HG02943 (cell line): ENCODE measurements around the gene PLCD3.

Source experiments
- ATAC-seq: cut with Tn5 transposase; IDR thresholded peaks from one replicate; pipeline ENCODE4 v1.9.1; 2021; ENCODE audit warnings: mild to moderate bottlenecking, low read depth, moderate library complexity; ENCODE audit not compliant: unreplicated experiment

PLCD3 gene

GRCh38 chr17:45132320-45132571 is at the start of gene PLCD3:
Gene PLCD3, minus strand, starts transcription at chr17:45132515. Its CDS starts 105 bp downstream, at chr17:45132410.
- no peak for ATAC-seq

- no peak for ATAC-seq
Observed at GRCh38 chr17:45177563-45177962, 45.2 kb upstream of the PLCD3 start.

GRCh38 chr17:45175759-45176115 is 43.4 kb upstream of the PLCD3 start:
- ATAC-seq: no peak

- ATAC-seq: no peak
Observed at GRCh38 chr17:45172541-45173286, 40.4 kb upstream of the PLCD3 start.

- ATAC-seq: no peak
Observed at GRCh38 chr17:45172232-45172540, 39.9 kb upstream of the PLCD3 start.

- ATAC-seq: no peak
Observed at GRCh38 chr17:45171338-45172231, 39.3 kb upstream of the PLCD3 start.

GRCh38 chr17:45170931-45171337 is 38.6 kb upstream of the PLCD3 start:
- no peak for ATAC-seq

GRCh38 chr17:45170280-45170930 is 38.1 kb upstream of the PLCD3 start:
- no peak for ATAC-seq

- ATAC-seq: no peak
Observed at GRCh38 chr17:45168991-45169752, 36.9 kb upstream of the PLCD3 start.

- no peak for ATAC-seq
Observed at GRCh38 chr17:45164734-45165269, 32.5 kb upstream of the PLCD3 start.

- no peak for ATAC-seq
Observed at GRCh38 chr17:45162025-45162687, 29.8 kb upstream of the PLCD3 start.

- peak; percentile 86 for ATAC-seq
Observed at GRCh38 chr17:45161288-45162024, 29.1 kb upstream of the PLCD3 start, which contains the start of gene HEXIM2. Gene HEXIM2, plus strand, starts transcription at chr17:45161875. Its CDS starts 919 bp downstream, at chr17:45162794.

- ATAC-seq: peak; percentile 23
Observed at GRCh38 chr17:45160447-45161287, 28.4 kb upstream of the PLCD3 start.

- no peak for ATAC-seq
Observed at GRCh38 chr17:45156242-45156641, 23.9 kb upstream of the PLCD3 start.

GRCh38 chr17:45155483-45155882 is 23.2 kb upstream of the PLCD3 start:
- no peak for ATAC-seq

- ATAC-seq: no peak
Observed at GRCh38 chr17:45155029-45155428, 22.7 kb upstream of the PLCD3 start.

- no peak for ATAC-seq
Observed at GRCh38 chr17:45150911-45151809, 18.8 kb upstream of the PLCD3 start.
